Natural killer cell treated with Interleukin-12 subunit alpha and Interleukin-12 subunit beta and Interleukin-15 and Interleukin-18, amount 100 ng/mL, for 72 hours (primary cell): Measurements from ENCODE around the gene OR1E2. TPM values are rescaled to one million over a fixed set of nuclear protein-coding genes. Genes with fewer than 3 reads are reported as not detected.
"Not testable (repeated sequence)": the region's sequence is repeated elsewhere in the genome, so short reads cannot be mapped to it uniquely, and the experiment has no call there.

Source experiments
- ATAC-seq, 2 donors: fragments of 150-1000 bp; cut with Tn5 transposase in 1 of 2; sonication (Bioruptor Pico), chemical (Tn5 transposase) in 1 of 2; 2 replicates each; pipeline ENCODE4 v1.10.0; 2021
- DNase-seq: peaks from one replicate; pipeline ENCODE4 v3.0.0; 2022; ENCODE audit warnings: low spot score
- H3K27ac Mint-ChIP-seq, 2 donors: 1 replicate in 1 of 2; 2 replicates in 1 of 2; pipeline ENCODE4 v1.8.0; 2022; ENCODE audit warnings: mixed read lengths in 2 of 2, mild to moderate bottlenecking in 1 of 2, moderate library complexity in 1 of 2
- H3K27me3 Mint-ChIP-seq, 2 donors: 1 replicate in 1 of 2; 2 replicates in 1 of 2; pipeline ENCODE4 v1.8.0; 2022; ENCODE audit warnings: mixed read lengths in 2 of 2
- H3K36me3 Mint-ChIP-seq: one replicate; pipeline ENCODE4 v1.8.0; 2022; ENCODE audit warnings: mixed read lengths
- H3K4me1 Mint-ChIP-seq, 2 donors: 1 replicate in 1 of 2; 2 replicates in 1 of 2; pipeline ENCODE4 v1.8.0; 2022; ENCODE audit warnings: low read depth in 2 of 2, mixed read lengths in 2 of 2, mild to moderate bottlenecking in 1 of 2
- H3K4me3 Mint-ChIP-seq: one replicate; pipeline ENCODE4 v1.8.0; 2022; ENCODE audit warnings: mixed read lengths
- H3K9me3 Mint-ChIP-seq: 2 replicates; pipeline ENCODE4 v1.8.0; 2022; ENCODE audit warnings: mixed read lengths
- total RNA-seq, 2 donors: library from RNA; stranded (reverse); gene quantifications; one replicate each; pipeline ENCODE4 v1.2.3, GENCODE V29; 2022

Gene OR1E2, protein sequence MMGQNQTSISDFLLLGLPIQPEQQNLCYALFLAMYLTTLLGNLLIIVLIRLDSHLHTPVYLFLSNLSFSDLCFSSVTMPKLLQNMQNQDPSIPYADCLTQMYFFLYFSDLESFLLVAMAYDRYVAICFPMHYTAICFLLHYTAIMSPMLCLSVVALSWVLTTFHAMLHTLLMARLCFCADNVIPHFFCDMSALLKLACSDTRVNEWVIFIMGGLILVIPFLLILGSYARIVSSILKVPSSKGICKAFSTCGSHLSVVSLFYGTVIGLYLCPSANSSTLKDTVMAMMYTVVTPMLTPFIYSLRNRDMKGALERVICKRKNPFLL
- total RNA-seq = not detected

DNA sequence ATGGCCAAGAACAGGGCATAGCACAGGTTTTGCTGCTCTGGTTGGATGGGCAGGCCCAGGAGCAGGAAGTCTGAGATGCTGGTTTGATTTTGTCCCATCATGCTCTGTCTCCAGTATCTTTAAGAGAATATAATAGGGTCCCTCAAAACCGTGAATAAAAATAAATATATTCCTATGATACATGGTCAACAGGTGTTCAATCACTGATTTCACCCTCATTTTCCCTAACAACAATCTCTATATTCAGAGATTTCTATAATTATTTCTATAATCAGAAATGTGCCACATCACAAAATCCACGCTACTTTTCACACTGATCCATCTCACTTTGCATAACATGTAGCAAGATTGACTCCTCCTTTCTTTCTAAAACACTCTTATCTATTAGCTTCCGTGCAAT lies at the start of gene OR1E2:
Gene OR1E2 (minus strand): TSS at position 101 of the 400 bp plus-strand sequence. CDS start 0 bp downstream, at position 101.
- Mint-ChIP-seq H3K9me3 (no peaks in the 10 kb centered on the region), H3K4me1 (no peaks in the 10 kb centered on the region), H3K4me3 (no peak within 1 kb of the TSS), H3K27ac (no peak within 1 kb of the TSS), H3K27me3 (peaks cover 24 to 29% of the 10 kb centered on the region in 2 donors), H3K36me3 (no peaks in the 10 kb centered on the region)
- DNase-seq = no peak
- no peak for ATAC-seq

DNA sequence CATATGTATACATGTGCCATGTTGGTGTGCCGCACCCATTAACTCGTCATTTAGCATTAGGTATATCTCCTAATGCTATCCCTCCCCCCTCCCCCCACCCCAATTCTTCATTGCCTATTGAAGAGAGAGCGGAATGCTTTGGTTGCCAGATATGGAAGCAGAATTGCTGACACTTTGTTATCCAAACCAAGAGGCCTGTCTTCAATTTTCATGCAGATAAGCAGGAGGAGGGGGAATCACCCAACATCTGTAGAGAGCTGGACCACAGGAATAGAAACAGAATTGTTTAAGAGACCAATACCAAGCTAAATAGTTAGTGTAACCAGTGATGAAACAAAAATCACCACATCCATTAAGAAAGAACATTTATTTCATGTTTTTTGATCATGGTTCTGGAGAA lies 49.2 kb upstream of the OR1E2 start:
- no peak for DNase-seq
- ATAC-seq = no peak
- Mint-ChIP-seq H3K27ac (no peak overlapping the region), H3K9me3 (no peaks in the 10 kb centered on the region), H3K36me3 (no peaks in the 10 kb centered on the region), H3K4me3 (no peak overlapping the region), H3K27me3 (peaks cover 16 to 47% of the 10 kb centered on the region in 2 donors), H3K4me1 (no peaks in the 10 kb centered on the region)

DNA sequence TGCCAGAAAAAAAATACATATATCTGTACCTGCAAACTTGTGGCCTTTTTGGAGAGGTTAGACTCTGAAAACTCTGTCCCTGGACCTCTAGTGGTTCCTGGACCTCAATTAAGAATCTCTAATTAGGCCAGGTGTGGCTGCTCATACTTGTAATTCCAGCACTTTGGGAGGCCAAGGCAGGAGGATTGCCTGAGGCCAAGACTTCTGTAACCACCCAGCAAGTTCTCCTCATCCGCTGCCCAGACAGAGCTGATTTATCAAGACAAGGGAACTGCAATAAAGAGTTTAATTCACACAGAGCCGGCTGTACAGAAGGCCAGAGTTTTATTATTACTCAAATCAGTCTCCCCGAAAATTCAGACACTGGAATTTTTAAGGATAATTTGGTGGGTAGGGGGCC lies 46.3 kb upstream of the OR1E2 start:
- H3K27me3 Mint-ChIP-seq = peaks cover 12 to 21% of the 10 kb centered on the region in 2 donors
- peaks cover 0 to 4% of the 10 kb centered on the region in 2 donors for H3K4me1 Mint-ChIP-seq
- H3K4me3 Mint-ChIP-seq = no peak overlapping the region
- ATAC-seq = no peak
- no peak overlapping the region for H3K27ac Mint-ChIP-seq
- H3K36me3 Mint-ChIP-seq = no peaks in the 10 kb centered on the region
- no peak for DNase-seq
- H3K9me3 Mint-ChIP-seq = no peaks in the 10 kb centered on the region

DNA sequence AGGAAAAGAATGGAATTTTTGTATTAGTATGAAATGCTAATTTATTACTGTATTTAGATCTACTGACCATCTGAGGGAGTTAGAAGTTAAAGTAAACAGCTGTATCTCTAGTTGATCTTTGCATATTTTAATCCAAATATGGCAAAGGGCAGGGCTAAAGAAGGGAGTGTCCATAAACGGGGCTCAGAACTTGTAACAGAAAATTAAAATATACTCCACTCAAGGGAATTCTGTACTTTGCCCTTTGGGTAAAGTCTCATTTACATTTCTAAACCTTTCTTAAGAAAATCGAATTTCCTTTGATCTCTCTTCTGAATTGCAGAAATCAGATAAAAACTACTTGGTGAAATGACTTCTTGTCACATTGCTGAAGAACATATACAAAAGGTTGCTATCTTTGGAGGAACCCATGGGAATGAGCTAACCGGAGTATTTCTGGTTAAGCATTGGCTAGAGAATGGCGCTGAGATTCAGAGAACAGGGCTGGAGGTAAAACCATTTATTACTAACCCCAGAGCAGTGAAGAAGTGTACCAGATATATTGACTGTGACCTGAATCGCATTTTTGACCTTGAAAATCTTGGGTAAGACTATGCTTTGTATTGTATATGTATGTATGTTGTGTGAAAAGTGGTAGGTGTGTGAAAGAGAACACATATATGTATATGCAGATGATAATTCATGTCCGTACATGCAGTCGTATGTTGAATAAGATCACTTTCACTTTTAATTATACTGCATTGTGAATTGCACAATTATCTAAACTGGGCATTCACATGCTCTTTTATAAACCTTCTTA lies 42.4 kb upstream of the OR1E2 start, which contains the start of gene ASPA:
Gene ASPA (plus strand): TSS at position 186 of the 799 bp plus-strand sequence. CDS start 163 bp downstream, at position 349.
- Mint-ChIP-seq H3K27ac (no peak within 1 kb of the TSS), H3K4me3 (peak within 1 kb of the TSS; percentile 13), H3K36me3 (no peaks in the 10 kb centered on the region), H3K27me3 (peaks cover 5 to 9% of the 10 kb centered on the region in 2 donors), H3K9me3 (no peaks in the 10 kb centered on the region), H3K4me1 (peaks cover 0 to 4% of the 10 kb centered on the region in 2 donors)
- DNase-seq = no peak
- no peak for ATAC-seq

DNA sequence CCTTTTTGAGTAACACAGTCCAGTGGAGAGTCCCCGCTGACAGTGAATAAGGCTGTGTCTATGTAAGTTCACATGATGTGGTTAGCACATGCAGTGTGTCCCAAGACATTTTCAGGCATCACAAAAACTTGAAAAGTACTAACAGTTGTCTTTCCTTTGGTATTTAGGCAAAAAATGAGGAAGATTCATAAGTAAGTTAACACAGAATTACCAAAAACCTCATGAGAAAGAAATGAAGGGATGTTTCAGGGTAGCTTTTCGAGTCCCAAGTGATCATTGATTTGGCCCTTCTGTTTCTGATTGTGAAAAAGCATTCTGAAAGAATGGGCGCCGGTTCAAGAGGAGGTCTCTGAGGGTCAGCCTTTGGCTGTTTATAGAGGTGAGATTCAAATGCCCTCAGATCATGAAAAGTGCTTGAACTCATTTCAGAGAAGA lies 41.6 kb upstream of the OR1E2 start:
- ATAC-seq = no peak
- H3K4me3 Mint-ChIP-seq = no peak overlapping the region
- DNase-seq = no peak
- H3K27me3 Mint-ChIP-seq = peaks cover 5 to 9% of the 10 kb centered on the region in 2 donors
- H3K9me3 Mint-ChIP-seq = no peaks in the 10 kb centered on the region
- no peaks in the 10 kb centered on the region for H3K36me3 Mint-ChIP-seq
- peaks cover 0 to 4% of the 10 kb centered on the region in 2 donors for H3K4me1 Mint-ChIP-seq
- no peak overlapping the region for H3K27ac Mint-ChIP-seq

DNA sequence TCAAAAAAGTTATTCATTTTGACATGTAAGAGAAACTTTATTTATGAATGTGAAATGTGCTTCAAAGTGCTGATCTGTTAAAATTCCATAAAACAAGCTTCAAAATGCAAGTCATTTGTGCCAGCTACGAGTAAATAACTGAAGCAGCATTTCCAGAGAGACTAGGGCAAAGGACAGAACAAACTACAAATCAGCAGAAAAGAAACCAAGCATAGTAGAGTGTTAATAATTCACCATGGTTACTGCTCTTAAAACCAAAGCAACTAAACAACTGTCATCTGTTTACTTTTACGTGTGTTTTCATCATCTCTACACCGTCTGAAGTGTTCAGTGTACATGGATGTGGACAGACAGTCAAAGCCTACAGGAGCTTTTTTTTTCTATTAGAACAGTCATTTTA lies 40.6 kb upstream of the OR1E2 start:
- Mint-ChIP-seq H3K27me3 (peaks cover 7 to 9% of the 10 kb centered on the region in 2 donors), H3K36me3 (no peaks in the 10 kb centered on the region), H3K4me3 (no peak overlapping the region), H3K4me1 (peaks cover 0 to 4% of the 10 kb centered on the region in 2 donors), H3K9me3 (no peaks in the 10 kb centered on the region), H3K27ac (no peak overlapping the region)
- DNase-seq = no peak
- ATAC-seq = no peak

DNA sequence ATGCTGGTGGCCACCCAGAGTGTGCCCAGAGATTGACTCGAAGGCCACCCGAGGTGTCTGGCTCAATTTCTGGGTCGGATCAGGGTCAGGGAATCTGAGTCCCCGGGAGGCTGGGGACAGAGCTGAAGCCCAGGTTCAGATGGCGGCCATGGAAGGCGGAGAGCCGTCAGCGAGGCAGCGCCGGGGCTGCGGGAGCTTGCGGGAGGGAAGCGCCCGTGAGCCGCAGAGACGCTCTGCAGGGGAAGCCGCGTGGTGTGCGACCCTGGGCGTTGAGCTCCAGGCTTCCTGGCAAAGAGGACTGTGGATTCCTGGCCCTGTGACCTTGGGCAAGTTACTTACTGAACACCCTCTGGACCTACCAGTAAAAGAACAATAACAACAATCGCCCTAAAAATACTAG lies 38.5 kb upstream of the OR1E2 start:
- peaks cover 0 to 4% of the 10 kb centered on the region in 2 donors for H3K4me1 Mint-ChIP-seq
- DNase-seq = no peak
- no peak for ATAC-seq
- H3K4me3 Mint-ChIP-seq = no peak overlapping the region
- H3K9me3 Mint-ChIP-seq = no peaks in the 10 kb centered on the region
- no peak overlapping the region for H3K27ac Mint-ChIP-seq
- peaks cover 0 to 2% of the 10 kb centered on the region in 2 donors for H3K27me3 Mint-ChIP-seq
- H3K36me3 Mint-ChIP-seq = no peaks in the 10 kb centered on the region

DNA sequence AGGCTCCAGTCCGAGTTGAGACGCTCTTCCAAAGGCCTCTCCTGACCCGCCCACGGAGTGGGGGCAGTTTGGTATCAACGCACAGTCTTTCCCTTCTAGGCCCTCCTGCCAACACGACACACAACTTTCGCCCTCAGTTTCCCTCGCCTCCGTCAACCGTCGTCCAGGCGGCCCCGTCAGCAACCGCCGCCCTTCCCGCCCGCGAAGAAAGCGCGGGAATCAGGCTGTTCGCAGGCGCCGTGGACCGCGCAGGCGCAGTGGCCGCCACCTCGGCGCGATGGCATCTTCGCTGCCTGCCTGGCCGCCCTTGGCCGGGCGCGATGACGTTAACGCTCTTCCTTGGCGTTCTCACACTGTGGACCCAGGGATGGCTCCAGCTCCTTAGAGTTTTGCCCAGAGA lies 38.0 kb upstream of the OR1E2 start, which contains the start of gene SPATA22:
Gene SPATA22 (minus strand): TSS at position 221 of the 400 bp plus-strand sequence. CDS start 2,494 bp downstream, outside the sequence.
- Mint-ChIP-seq H3K27me3 (peaks cover 0 to 2% of the 10 kb centered on the region in 2 donors), H3K9me3 (no peaks in the 10 kb centered on the region), H3K4me1 (peaks cover 0 to 4% of the 10 kb centered on the region in 2 donors), H3K4me3 (no peak within 1 kb of the TSS), H3K27ac (no peak within 1 kb of the TSS), H3K36me3 (no peaks in the 10 kb centered on the region)
- DNase-seq (no peak), ATAC-seq (no peak)

DNA sequence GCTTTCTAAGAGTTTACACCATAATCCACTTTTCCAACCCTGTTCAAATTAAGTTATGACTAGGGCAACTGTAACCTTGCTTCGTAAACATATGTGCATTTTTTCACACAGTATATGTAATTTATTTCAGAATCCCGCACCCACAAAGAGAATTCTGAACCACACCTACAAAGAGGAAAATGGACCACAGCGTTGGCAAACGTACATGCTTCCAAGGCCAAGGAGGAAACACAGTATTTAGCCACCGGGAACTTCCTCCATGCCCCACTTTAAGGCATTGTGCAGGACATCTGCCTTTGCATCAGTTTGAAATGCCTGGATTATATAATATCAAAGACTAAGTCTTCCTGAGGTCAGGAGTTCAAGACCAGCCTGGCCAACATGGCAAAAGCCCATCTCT lies 35.9 kb upstream of the OR1E2 start:
- Mint-ChIP-seq H3K27ac (no peak overlapping the region), H3K9me3 (no peaks in the 10 kb centered on the region), H3K36me3 (no peaks in the 10 kb centered on the region), H3K4me3 (no peak overlapping the region), H3K27me3 (peaks cover 0 to 2% of the 10 kb centered on the region in 2 donors), H3K4me1 (no peaks in the 10 kb centered on the region)
- DNase-seq (no peak), ATAC-seq (no peak)

DNA sequence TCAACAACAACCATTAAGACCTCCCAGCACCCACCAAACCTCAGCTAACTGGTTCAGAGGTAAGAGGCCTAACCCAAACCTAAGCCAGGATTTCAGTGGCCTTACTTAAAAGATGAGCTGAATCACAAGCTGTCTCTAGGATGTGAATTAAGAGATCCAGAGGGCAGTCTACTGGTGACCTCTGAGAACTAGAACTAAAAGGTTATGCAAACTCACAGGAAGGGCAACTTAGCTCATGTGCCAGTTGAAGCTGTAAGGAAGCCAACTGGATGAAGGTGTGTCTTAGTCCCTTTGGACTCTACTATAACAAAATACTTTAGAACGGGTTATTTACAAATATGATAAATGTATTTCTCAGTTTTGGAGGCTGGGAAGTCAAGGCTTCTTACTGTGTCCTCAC lies 32.7 kb upstream of the OR1E2 start:
- not testable (repeated sequence) for ATAC-seq, DNase-seq, H3K4me1 Mint-ChIP-seq, H3K4me3 Mint-ChIP-seq, H3K9me3 Mint-ChIP-seq, H3K27me3 Mint-ChIP-seq, H3K27ac Mint-ChIP-seq, H3K36me3 Mint-ChIP-seq

DNA sequence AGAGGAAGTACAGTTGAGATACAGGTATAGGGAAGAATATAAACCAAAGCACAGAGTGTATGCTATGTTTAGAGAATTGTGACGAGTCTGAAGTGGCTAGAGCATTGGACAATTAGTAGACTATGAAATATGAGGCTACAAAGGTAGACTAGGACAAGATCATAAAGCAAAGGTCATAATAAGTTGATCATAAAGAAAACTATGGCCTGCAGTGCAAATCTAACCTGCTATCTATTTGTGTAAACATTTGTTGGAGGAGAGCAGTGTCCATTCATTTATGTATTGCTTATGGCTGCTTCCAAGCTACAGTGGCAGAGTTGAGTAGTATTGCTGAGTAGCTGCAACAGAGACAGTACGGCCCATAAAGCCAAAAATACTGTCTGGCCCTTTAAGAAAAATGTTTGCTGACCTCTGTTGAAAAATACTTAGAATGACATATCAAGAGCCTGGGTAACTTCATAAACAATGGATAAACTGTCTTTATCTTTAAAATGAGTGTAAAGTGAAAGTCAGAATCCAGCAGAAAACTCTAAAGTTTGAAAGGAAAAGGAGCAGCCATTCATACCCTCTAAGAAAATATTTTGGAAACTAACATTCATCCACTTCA lies 14.5 kb upstream of the OR1E2 start:
- H3K9me3 Mint-ChIP-seq = no peaks in the 10 kb centered on the region
- H3K36me3 Mint-ChIP-seq = no peaks in the 10 kb centered on the region
- peaks cover 2 to 35% of the 10 kb centered on the region in 2 donors for H3K27me3 Mint-ChIP-seq
- H3K4me3 Mint-ChIP-seq = no peak overlapping the region
- DNase-seq (no peak), ATAC-seq (no peak)
- H3K4me1 Mint-ChIP-seq = peaks cover 0 to 3% of the 10 kb centered on the region in 2 donors
- H3K27ac Mint-ChIP-seq = no peak overlapping the region

DNA sequence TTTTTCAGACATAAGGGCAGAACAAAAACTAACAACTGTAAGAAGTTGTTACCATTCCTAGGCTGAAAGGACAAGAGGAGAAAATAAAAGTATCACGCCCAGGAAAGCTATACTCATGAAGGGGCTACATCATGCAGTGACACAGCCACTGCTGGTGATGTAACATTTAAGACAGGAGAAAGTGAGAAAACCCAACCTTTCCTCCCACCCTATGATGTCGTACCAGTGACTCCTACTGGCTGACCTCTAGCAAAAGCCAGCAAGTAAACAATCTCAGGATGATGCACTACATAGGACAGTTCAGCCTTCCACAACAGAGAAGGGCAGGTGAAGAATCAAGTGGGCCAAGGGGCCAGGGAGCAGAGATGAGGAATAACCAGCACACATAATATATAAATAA lies 14.0 kb upstream of the OR1E2 start:
- no peak for DNase-seq
- H3K27me3 Mint-ChIP-seq = peaks cover 4 to 36% of the 10 kb centered on the region in 2 donors
- no peaks in the 10 kb centered on the region for H3K9me3 Mint-ChIP-seq
- no peaks in the 10 kb centered on the region for H3K36me3 Mint-ChIP-seq
- H3K4me1 Mint-ChIP-seq = peaks cover 0 to 3% of the 10 kb centered on the region in 2 donors
- peak; percentile 54 to 73 for ATAC-seq
- H3K4me3 Mint-ChIP-seq = no peak overlapping the region
- H3K27ac Mint-ChIP-seq = no peak overlapping the region

DNA sequence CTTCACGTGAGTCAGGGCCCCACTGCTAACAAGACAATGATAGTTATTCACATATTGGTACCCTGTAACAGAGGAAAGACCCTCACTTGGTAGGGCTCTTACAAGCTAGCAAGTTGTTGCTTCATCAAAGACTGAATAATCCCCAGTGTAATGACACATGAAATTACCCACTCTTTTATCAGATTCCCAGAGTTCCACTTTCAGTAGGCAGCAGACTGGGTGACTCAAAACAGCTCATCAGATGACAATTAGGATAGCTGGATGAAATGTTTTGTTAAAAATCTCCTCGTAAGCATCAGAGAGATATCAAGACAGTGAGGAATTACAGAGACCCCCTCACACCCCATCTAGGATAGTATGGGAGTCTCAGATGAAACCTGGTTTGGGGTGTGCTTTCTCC lies 6.8 kb upstream of the OR1E2 start:
- no peak for DNase-seq
- no peaks in the 10 kb centered on the region for H3K36me3 Mint-ChIP-seq
- peaks cover 13 to 21% of the 10 kb centered on the region in 2 donors for H3K27me3 Mint-ChIP-seq
- H3K27ac Mint-ChIP-seq = no peak overlapping the region
- H3K9me3 Mint-ChIP-seq = no peaks in the 10 kb centered on the region
- no peak for ATAC-seq
- H3K4me1 Mint-ChIP-seq = no peaks in the 10 kb centered on the region
- no peak overlapping the region for H3K4me3 Mint-ChIP-seq
